HepG2 (cell line): ENCODE data around the gene GAREM2. TPM values are rescaled to one million over a fixed set of nuclear protein-coding genes. Genes with fewer than 3 reads are reported as not detected.

Experiments used
- EED ChIP-seq: sonication (generic); formaldehyde crosslinking; IDR thresholded peaks from 2 replicates; pipeline ENCODE4 v1.5.0; 2020; ENCODE audit warnings: mild to moderate bottlenecking, missing genetic modification reagents
- KDM1A ChIP-seq: IDR thresholded peaks from 2 replicates; pipeline ENCODE4 v1.6.1; 2016; ENCODE audit warnings: missing compliant biosample characterization
- KLF12 ChIP-seq: sonication (generic); formaldehyde crosslinking; IDR thresholded peaks from 2 replicates; pipeline ENCODE4 v1.4.0; 2020; ENCODE audit warnings: missing genetic modification reagents, borderline replicate concordance
- KMT2A ChIP-seq: sonication (generic); formaldehyde crosslinking; IDR thresholded peaks from 2 replicates; pipeline ENCODE4 v1.4.0; 2020; ENCODE audit warnings: missing genetic modification reagents
- NR2C2 ChIP-seq: sonication (generic); formaldehyde crosslinking; IDR thresholded peaks from 2 replicates; pipeline ENCODE4 v1.4.0; 2020; ENCODE audit warnings: missing genetic modification reagents, mild to moderate bottlenecking, moderate library complexity, borderline replicate concordance
- PATZ1 ChIP-seq: sonication (generic); formaldehyde crosslinking; IDR thresholded peaks from 2 replicates; pipeline ENCODE4 v1.4.0; 2020; ENCODE audit warnings: missing genetic modification reagents
- POLR2AphosphoS5 ChIP-seq: IDR thresholded peaks from 2 replicates; pipeline ENCODE4 v1.6.1; 2012; ENCODE audit warnings: low read depth, low read length
- SNAPC5 ChIP-seq: sonication (generic); formaldehyde crosslinking; IDR thresholded peaks from 2 replicates; pipeline ENCODE4 v1.8.1; 2023; ENCODE audit warnings: mild to moderate bottlenecking, missing genetic modification reagents, borderline replicate concordance
- TBP ChIP-seq: sonication (generic); formaldehyde crosslinking; IDR thresholded peaks from 2 replicates; pipeline ENCODE4 v1.5.0; 2020; ENCODE audit warnings: missing genetic modification reagents
- TSC22D2 ChIP-seq: sonication (generic); formaldehyde crosslinking; IDR thresholded peaks from 2 replicates; pipeline ENCODE4 v1.5.1; 2020; ENCODE audit warnings: missing genetic modification reagents, mild to moderate bottlenecking, borderline replicate concordance
- XRCC5 ChIP-seq: fragments of 200-400 bp; formaldehyde crosslinking; optimal IDR thresholded peaks from 2 replicates; pipeline ENCODE3; 2017; ENCODE audit warnings: mild to moderate bottlenecking, low read length
- ZNF124 ChIP-seq: sonication (generic); formaldehyde crosslinking; IDR thresholded peaks from 2 replicates; pipeline ENCODE4 v1.4.0; 2020; ENCODE audit warnings: missing genetic modification reagents
- ZNF639 ChIP-seq: conservative IDR thresholded peaks from 2 replicates; pipeline ENCODE4 v1.6.1; 2018; ENCODE audit warnings: missing genetic modification reagents
- ZNF703 ChIP-seq: sonication (generic); formaldehyde crosslinking; IDR thresholded peaks from 2 replicates; pipeline ENCODE4 v1.5.1; 2020; ENCODE audit warnings: missing genetic modification reagents, mild to moderate bottlenecking, moderate library complexity, borderline replicate concordance
- ZNF800 ChIP-seq: sonication (generic); formaldehyde crosslinking; IDR thresholded peaks from 2 replicates; pipeline ENCODE4 v1.4.0; 2020; ENCODE audit warnings: missing genetic modification reagents
- polyA plus RNA-seq, 8 experiments: library from polyadenylated mRNA; depleted of rRNA in 3 of 8; stranded (reverse) in 7 of 8; unstranded in 1 of 8; fragments of >200 nt; fragmentation: Illumina TruSeq in 4 of 8; extraction: Trizol in 4 of 8; gene quantifications; 2 replicates each; pipeline versions ENCODE4 v1.2.1 to v1.2.3, GENCODE V29; 2011 to 2016; ENCODE audit warnings: low read depth in 4 of 8, missing spikeins in 1 of 8, mixed read lengths in 1 of 8; ENCODE audit not compliant: insufficient read depth in 1 of 8
- total RNA-seq, 5 experiments: library from RNA; depleted of rRNA; stranded (reverse); fragments of >200 nt; fragmentation: Illumina TruSeq; extraction: Trizol; gene quantifications; 2 replicates each; pipeline ENCODE4 v1.2.3, GENCODE V29; 2016; ENCODE audit warnings: low read depth in 1 of 5
- TF ChIP-seq, protein P1 (sequence below): sonication (generic); formaldehyde crosslinking; IDR thresholded peaks from 2 replicates; pipeline ENCODE4 v1.5.0; 2020; ENCODE audit warnings: missing genetic modification reagents
- TF ChIP-seq, protein P2 (sequence below): sonication (generic); formaldehyde crosslinking; IDR thresholded peaks from 2 replicates; pipeline ENCODE4 v1.4.0; 2020; ENCODE audit warnings: missing genetic modification reagents

The GAREM2 gene
- total and polyA plus RNA-seq, 2 of the 13 experiments (the other 11 are each of a cell fraction or from before 2014, with no cell fraction given), result 0.29 to 0.38 TPM

DNA sequence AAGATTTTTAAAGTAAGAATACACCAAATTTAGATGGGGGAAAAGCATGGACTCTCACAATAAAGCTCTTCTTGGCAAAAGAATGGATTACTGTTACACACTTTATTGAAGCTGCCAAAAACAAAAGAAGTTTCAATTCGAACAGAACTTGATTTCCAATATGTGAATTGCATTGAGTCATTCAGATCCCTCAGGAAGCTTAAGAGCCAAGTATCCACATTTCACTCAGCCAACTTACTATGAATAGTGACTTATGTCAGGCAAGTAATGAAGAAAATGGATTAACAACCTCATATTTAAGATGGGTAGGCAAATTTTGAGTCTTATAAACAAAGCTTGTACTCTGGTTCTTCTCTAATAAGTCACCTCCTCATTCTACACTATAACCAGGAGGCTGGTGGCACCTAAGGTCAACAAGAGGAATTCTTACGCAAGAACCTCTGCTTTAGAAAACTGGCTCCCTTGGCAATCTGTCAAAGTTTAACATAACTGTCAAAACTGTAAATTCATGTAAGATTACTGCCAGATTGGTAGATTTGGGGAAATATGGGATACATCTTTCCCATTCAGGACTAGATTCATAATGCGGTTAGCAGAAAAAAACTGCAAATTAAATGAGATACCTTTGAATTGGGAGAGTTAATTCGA, 65.5 kb downstream of the GAREM2 start (continued):
- TF ChIP-seq, protein P1, sequence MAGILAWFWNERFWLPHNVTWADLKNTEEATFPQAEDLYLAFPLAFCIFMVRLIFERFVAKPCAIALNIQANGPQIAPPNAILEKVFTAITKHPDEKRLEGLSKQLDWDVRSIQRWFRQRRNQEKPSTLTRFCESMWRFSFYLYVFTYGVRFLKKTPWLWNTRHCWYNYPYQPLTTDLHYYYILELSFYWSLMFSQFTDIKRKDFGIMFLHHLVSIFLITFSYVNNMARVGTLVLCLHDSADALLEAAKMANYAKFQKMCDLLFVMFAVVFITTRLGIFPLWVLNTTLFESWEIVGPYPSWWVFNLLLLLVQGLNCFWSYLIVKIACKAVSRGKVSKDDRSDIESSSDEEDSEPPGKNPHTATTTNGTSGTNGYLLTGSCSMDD (CRISPR knock-in tag), result no peak
- TF ChIP-seq SNAPC5 (CRISPR knock-in tag), result no peak
- peak; percentile 49; the same call in 1 of the 2 replicates for TF ChIP-seq KMT2A (CRISPR knock-in tag)
- no peak for TF ChIP-seq TBP (CRISPR knock-in tag)
- TF ChIP-seq TSC22D2 (CRISPR knock-in tag), result no peak
- no peak for TF ChIP-seq ZNF639 (CRISPR knock-in tag)
- no peak for TF ChIP-seq XRCC5
- no peak for TF ChIP-seq POLR2AphosphoS5
- no peak for TF ChIP-seq KLF12 (CRISPR knock-in tag)
- peak; percentile 53; the same call in 1 of the 2 replicates for TF ChIP-seq ZNF124 (CRISPR knock-in tag)
- TF ChIP-seq PATZ1 (CRISPR knock-in tag), result 0 out of 2 replicates have a peak, but pooled peaks have one; percentile 25
- peak; percentile 22; the same call in 1 of the 2 replicates for TF ChIP-seq NR2C2 (CRISPR knock-in tag)
- no peak for TF ChIP-seq ZNF703 (CRISPR knock-in tag)
- TF ChIP-seq ZNF800 (CRISPR knock-in tag), result no peak
- TF ChIP-seq, protein P2, sequence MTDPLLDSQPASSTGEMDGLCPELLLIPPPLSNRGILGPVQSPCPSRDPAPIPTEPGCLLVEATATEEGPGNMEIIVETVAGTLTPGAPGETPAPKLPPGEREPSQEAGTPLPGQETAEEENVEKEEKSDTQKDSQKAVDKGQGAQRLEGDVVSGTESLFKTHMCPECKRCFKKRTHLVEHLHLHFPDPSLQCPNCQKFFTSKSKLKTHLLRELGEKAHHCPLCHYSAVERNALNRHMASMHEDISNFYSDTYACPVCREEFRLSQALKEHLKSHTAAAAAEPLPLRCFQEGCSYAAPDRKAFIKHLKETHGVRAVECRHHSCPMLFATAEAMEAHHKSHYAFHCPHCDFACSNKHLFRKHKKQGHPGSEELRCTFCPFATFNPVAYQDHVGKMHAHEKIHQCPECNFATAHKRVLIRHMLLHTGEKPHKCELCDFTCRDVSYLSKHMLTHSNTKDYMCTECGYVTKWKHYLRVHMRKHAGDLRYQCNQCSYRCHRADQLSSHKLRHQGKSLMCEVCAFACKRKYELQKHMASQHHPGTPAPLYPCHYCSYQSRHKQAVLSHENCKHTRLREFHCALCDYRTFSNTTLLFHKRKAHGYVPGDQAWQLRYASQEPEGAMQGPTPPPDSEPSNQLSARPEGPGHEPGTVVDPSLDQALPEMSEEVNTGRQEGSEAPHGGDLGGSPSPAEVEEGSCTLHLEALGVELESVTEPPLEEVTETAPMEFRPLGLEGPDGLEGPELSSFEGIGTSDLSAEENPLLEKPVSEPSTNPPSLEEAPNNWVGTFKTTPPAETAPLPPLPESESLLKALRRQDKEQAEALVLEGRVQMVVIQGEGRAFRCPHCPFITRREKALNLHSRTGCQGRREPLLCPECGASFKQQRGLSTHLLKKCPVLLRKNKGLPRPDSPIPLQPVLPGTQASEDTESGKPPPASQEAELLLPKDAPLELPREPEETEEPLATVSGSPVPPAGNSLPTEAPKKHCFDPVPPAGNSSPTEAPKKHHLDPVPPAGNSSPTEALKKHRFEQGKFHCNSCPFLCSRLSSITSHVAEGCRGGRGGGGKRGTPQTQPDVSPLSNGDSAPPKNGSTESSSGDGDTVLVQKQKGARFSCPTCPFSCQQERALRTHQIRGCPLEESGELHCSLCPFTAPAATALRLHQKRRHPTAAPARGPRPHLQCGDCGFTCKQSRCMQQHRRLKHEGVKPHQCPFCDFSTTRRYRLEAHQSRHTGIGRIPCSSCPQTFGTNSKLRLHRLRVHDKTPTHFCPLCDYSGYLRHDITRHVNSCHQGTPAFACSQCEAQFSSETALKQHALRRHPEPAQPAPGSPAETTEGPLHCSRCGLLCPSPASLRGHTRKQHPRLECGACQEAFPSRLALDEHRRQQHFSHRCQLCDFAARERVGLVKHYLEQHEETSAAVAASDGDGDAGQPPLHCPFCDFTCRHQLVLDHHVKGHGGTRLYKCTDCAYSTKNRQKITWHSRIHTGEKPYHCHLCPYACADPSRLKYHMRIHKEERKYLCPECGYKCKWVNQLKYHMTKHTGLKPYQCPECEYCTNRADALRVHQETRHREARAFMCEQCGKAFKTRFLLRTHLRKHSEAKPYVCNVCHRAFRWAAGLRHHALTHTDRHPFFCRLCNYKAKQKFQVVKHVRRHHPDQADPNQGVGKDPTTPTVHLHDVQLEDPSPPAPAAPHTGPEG (CRISPR knock-in tag), result no peak
- no peak for TF ChIP-seq EED
- TF ChIP-seq KDM1A, result no peak
